Mammary epithelial cell (primary cell): ENCODE results near the gene CFAP45.

Source experiments
- EZH2 ChIP-seq: IDR thresholded peaks from 2 replicates; pipeline ENCODE4 v1.6.1; 2012; ENCODE audit warnings: low read length, inconsistent platforms, borderline replicate concordance
- TF ChIP-seq, protein P1 (sequence below), 2 donors: IDR thresholded peaks in 1 of 2; conservative IDR thresholded peaks in 1 of 2; 2 replicates each; pipeline ENCODE4 v1.5.1; 2011 to 2012; ENCODE audit warnings: inconsistent platforms in 2 of 2, low read length in 2 of 2, mild to moderate bottlenecking in 2 of 2, control low read depth in 1 of 2, low read depth in 1 of 2; ENCODE audit not compliant: insufficient read depth in 1 of 2; ENCODE audit errors: extremely low read depth in 1 of 2

DNA sequence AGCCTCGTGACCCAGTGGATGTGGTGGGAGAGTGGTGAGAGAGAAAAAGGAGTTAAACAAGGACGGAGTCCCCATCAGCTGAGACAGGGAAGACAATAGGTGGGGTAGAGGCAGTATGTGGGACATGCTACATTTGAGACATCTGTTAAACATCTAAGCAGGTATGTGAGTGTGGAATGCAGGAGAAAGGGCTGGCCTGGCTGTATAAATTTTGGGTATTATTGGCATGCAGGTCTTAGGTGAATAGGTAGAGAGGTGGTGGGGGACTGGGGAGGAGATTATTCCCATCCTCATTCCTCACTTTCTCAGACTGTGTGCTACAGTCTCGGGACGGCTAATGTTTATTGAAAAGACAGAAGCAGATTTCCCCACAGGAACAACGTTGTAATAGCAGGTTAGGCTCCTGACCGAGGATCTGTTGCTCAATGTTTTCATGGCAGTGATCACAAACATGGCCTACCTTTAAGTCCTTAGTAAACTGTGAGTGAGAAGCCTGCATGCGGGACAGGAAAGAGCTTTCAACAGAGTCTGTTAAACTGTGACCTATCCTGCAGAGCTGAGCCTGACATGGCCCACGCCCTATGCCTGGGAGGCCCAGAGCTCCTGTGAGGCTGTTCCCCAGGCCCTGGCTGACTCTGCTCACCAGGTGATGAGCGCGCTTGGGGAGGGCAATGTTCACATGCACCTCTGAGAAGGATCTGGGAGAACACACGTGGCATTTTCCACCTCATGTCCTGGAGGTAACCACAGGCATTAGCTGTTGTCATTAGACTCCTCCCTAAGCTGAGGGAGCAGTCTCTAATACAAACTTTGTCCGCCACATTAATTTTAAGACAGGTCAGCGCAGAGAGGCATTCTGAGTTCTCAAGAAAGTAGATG is 54.0 kb downstream of the CFAP45 start:
- TF ChIP-seq EZH2, result no peak
- TF ChIP-seq, protein P1, sequence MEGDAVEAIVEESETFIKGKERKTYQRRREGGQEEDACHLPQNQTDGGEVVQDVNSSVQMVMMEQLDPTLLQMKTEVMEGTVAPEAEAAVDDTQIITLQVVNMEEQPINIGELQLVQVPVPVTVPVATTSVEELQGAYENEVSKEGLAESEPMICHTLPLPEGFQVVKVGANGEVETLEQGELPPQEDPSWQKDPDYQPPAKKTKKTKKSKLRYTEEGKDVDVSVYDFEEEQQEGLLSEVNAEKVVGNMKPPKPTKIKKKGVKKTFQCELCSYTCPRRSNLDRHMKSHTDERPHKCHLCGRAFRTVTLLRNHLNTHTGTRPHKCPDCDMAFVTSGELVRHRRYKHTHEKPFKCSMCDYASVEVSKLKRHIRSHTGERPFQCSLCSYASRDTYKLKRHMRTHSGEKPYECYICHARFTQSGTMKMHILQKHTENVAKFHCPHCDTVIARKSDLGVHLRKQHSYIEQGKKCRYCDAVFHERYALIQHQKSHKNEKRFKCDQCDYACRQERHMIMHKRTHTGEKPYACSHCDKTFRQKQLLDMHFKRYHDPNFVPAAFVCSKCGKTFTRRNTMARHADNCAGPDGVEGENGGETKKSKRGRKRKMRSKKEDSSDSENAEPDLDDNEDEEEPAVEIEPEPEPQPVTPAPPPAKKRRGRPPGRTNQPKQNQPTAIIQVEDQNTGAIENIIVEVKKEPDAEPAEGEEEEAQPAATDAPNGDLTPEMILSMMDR (conservative IDR thresholded peaks at IDR 0.05 in 1 of 2, IDR thresholded peaks at IDR 0.05 in 1 of 2; ENCODE audit: extremely low read depth in 1 of 2, insufficient read depth in 1 of 2, low read depth in 1 of 2, low read length in 2 of 2), result no peak
